Parathyroid adenoma (tissue), 2 donors: ENCODE measurements around the gene HPS1.
"Not testable (repeated sequence)": the region's sequence is repeated elsewhere in the genome, so short reads cannot be mapped to it uniquely, and the experiment has no call there.

Experiments used
- H2AFZ ChIP-seq: fragments of 300-600 bp; sonication (generic); one replicate; pipeline ENCODE4 v1.7.0; 2017; ENCODE audit warnings: antibody characterized with exemption, mild to moderate bottlenecking
- H3K27ac ChIP-seq: fragments of 300-600 bp; sonication (generic); one replicate; pipeline ENCODE4 v1.7.0; 2017
- H3K27me3 ChIP-seq: fragments of 300-600 bp; sonication (generic); one replicate; pipeline ENCODE4 v1.7.0; 2017; ENCODE audit warnings: low read length; ENCODE audit not compliant: control insufficient read depth, insufficient read depth
- H3K36me3 ChIP-seq: fragments of 300-600 bp; sonication (generic); one replicate; pipeline ENCODE4 v1.7.0; 2017; ENCODE audit warnings: low read length; ENCODE audit not compliant: control insufficient read depth, insufficient read depth
- H3K4me1 ChIP-seq: fragments of 300-600 bp; sonication (generic); one replicate; pipeline ENCODE4 v1.7.0; 2017; ENCODE audit warnings: control low read depth
- H3K4me2 ChIP-seq: fragments of 300-600 bp; sonication (generic); one replicate; pipeline ENCODE4 v1.7.0; 2017; ENCODE audit warnings: low read length
- H3K4me3 ChIP-seq: fragments of 300-600 bp; sonication (generic); one replicate; pipeline ENCODE4 v1.7.0; 2017; ENCODE audit warnings: low read depth, low read length
- H3K79me2 ChIP-seq: fragments of 300-600 bp; sonication (generic); one replicate; pipeline ENCODE4 v1.7.0; 2017; ENCODE audit warnings: control low read depth
- H3K9ac ChIP-seq: fragments of 300-600 bp; sonication (generic); one replicate; pipeline ENCODE4 v1.7.0; 2017; ENCODE audit warnings: mild to moderate bottlenecking
- H3K9me3 ChIP-seq: fragments of 300-600 bp; sonication (generic); one replicate; pipeline ENCODE4 v1.7.0; 2017; ENCODE audit warnings: low read length; ENCODE audit not compliant: control insufficient read depth
- CTCF ChIP-seq: fragments of 300-600 bp; sonication (generic); IDR thresholded peaks from one replicate; pipeline ENCODE4 v1.7.0; 2017; ENCODE audit warnings: antibody characterized with exemption, mild to moderate bottlenecking
- donor health status: primary hyperparathyroidism.

HPS1 gene

DNA sequence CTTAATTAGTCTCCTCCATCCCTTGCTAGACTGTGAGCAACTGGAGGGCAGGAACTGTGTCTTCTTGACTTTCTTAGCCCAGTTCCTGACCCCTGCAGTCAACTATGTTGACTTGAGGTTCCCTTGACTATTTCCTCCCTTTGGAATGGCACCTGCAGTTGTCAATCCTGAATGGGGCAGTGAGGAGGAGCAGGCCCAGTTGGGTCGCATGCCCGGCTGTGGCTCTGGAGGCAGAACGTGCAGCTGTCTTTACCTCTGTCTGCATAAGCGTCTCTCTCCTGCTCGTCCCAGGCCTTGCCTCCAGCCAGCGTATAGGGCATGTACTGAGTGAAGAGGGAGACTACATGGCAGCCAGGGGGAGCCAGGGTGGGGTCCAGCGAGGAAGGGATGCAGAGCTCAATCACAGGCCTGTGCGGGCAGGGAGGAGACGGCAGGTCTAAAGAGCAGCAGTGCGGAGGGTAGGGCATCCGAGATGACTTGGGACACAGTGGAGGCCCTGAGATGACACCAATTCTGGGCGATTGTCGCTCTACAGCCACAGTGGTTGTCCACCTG, 58.6 kb downstream of the HPS1 start:
- Histone ChIP-seq H3K9me3 (no peaks in the 10 kb centered on the region), H3K79me2 (no peaks in the 10 kb centered on the region), H3K27me3 (no peaks in the 10 kb centered on the region), H3K4me2 (no peak overlapping the region), H3K4me1 (no peaks in the 10 kb centered on the region), H3K27ac (no peak overlapping the region), H3K36me3 (no peaks in the 10 kb centered on the region), H3K4me3 (no peak overlapping the region), H2AFZ (no peak overlapping the region), H3K9ac (no peak overlapping the region)
- TF ChIP-seq CTCF, result no peak

DNA sequence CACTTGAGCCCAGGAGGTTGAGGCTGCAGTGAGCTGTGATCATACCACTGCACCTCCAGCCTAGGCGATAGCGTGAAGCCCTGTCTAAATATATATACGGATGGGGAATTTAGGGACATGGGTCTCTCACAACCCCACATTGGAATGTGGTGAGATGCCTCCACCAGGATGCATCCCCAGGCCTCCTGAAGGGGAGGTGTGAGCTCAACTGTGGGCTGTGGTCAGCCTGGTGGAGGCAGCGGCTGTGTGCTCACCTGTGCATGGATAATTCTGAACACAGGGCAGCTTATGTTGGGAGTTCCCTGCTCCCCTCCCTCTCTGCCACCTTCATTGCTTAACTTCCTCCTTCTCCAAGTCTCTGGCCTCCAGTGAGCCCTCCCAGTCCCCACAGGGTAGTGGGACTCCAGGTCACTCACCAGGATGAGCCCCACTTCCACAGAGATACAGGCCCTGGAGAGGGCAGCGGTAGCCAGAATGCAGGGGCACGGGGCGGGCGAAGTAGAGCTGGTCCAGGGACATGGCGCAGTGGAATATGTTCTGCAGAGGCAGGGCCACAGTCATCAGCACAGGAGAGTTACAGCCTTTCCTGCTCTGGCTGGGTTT, 62.1 kb downstream of the HPS1 start:
- H3K79me2 ChIP-seq, result no peaks in the 10 kb centered on the region
- H3K36me3 ChIP-seq, result no peaks in the 10 kb centered on the region
- no peak overlapping the region for H2AFZ ChIP-seq
- no peak overlapping the region for H3K4me2 ChIP-seq
- H3K27ac ChIP-seq, result no peak overlapping the region
- no peak for TF ChIP-seq CTCF
- H3K4me3 ChIP-seq, result no peak overlapping the region
- no peaks in the 10 kb centered on the region for H3K27me3 ChIP-seq
- H3K9me3 ChIP-seq, result no peaks in the 10 kb centered on the region
- no peaks in the 10 kb centered on the region for H3K4me1 ChIP-seq
- no peak overlapping the region for H3K9ac ChIP-seq

DNA sequence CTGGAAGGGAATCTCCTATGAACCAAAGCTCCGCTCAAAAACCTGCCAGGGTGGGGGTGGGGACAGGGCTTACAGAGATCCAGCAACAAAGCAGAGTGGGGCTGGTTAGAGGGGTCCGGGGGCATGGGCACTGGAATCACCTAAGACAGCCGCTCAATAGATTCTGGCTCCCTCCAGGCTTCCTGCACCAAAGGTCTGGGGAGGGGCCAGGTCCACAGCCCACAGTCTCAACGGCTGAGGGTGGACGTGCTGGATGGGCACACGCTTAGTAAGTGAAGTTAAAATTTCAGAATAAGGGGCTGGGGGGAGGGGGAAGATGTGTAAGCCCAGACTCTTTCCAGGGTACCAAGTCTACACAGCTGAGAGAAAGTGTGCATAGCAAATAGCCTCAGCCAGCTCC, 62.9 kb downstream of the HPS1 start:
- Histone ChIP-seq H3K27me3 (no peaks in the 10 kb centered on the region), H3K27ac (no peak overlapping the region), H3K9ac (no peak overlapping the region), H2AFZ (no peak overlapping the region), H3K4me2 (no peak overlapping the region), H3K4me1 (no peaks in the 10 kb centered on the region), H3K4me3 (no peak overlapping the region), H3K36me3 (no peaks in the 10 kb centered on the region), H3K79me2 (no peaks in the 10 kb centered on the region), H3K9me3 (no peaks in the 10 kb centered on the region)
- TF ChIP-seq CTCF, result no peak

DNA sequence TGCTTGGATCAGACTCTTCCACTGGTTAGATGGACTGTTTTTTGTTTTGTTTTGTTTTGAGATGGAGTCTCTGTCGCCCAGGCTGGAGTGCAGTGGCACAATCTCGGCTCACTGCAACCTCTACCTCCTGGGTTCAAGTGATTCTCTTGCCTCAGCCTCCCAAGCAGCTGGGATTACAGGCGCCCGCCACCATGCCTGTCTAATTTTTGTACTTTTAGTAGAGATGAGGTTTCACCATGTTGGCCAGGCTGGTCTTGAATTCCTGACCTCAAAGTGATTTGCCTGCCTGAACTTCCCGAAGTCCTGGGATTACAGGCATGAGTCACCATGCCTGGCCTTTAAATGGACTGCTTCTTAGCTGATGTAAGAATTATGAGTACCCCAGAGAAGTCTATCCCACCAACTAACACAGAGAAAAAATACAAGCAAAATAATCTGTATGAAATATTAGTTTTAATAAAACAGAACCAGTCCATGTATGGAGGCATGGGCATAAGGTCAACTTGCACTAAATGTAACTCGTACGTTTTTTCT, 63.5 kb downstream of the HPS1 start:
- H3K27ac ChIP-seq, H3K4me1 ChIP-seq, H3K9me3 ChIP-seq, H3K79me2 ChIP-seq, H3K4me2 ChIP-seq, H3K27me3 ChIP-seq, H2AFZ ChIP-seq, H3K36me3 ChIP-seq, H3K9ac ChIP-seq, H3K4me3 ChIP-seq: not testable (repeated sequence)

DNA sequence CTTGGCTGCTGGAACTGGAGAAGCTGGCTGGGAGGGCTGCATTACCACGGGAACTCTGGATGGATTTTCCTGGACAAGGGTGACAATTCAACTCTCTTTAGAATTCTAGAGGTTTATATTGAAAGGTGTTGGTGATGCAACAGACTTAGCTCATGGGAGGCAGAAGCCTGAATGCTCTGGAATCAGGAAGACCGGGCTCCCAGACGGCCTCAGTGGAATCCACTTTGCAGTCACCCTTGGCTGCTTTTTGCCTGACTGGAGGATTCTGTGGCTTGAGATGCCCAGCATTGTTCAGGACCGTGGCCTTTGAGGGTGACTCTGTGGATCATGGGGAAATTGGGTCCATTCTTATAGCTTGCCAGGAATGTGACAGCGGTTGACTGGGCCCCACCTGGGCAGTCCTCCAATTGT, 64.0 kb downstream of the HPS1 start:
- Histone ChIP-seq H3K27me3 (no peaks in the 10 kb centered on the region), H3K9ac (no peak overlapping the region), H3K4me2 (no peak overlapping the region), H2AFZ (no peak overlapping the region), H3K27ac (no peak overlapping the region), H3K36me3 (no peaks in the 10 kb centered on the region), H3K9me3 (no peaks in the 10 kb centered on the region), H3K79me2 (no peaks in the 10 kb centered on the region), H3K4me1 (no peaks in the 10 kb centered on the region), H3K4me3 (no peak overlapping the region)
- no peak for TF ChIP-seq CTCF
